Activated CD4-positive, alpha-beta T cell treated with anti-CD3 and anti-CD28 coated beads, Interleukin-2, amount 50 U/mL, for 1 hour (primary cell): Measurements from ENCODE around the gene SEC14L1.

ENCODE experiments used
- DNase-seq: peaks from one replicate; pipeline ENCODE4 v3.0.0-alpha.2; 2020

SEC14L1 gene

DNA sequence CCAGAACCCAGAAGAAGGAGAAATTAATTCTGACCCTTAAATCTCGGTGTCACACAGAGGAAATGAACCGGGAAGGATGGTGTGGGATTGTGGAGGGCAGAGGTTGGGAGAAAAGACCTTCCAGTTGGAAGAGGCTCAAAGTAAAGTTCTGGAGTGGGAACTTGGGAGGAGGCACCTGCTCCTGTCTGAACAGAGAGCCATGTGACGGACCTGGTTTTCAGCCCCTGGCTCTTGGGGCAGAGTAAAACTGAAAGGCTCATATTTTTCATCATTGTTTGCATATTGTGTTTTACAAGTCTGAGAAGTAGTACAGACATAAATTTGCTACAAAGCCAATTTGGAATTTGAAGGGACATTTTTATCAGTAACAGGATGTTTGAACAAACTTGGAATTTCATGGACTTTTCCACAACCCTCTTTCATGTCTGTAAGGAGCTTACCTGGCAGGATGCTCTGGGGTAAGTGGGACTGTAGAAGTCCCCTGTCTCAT lies 24.4 kb upstream of the SEC14L1 start:
- no peak for DNase-seq

DNA sequence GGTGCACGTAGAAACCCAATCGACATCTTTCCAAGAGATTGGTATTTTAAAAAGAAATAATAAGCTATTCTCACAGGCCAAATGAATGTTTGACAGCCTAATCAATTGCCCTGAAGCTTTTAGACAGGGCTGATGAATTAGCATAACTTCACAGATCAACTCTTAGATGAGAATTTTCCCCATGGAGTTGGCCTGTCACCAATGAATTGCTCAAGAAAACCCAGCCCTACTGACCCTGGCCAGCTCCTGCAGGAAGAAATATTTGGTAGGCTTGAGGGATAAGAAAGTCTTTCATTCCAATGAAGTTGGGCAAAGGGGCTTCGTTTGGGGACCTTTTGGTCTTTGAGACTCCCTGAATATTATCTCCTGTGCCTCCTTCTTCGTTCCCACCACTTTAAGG lies 23.4 kb upstream of the SEC14L1 start:
- no peak for DNase-seq

DNA sequence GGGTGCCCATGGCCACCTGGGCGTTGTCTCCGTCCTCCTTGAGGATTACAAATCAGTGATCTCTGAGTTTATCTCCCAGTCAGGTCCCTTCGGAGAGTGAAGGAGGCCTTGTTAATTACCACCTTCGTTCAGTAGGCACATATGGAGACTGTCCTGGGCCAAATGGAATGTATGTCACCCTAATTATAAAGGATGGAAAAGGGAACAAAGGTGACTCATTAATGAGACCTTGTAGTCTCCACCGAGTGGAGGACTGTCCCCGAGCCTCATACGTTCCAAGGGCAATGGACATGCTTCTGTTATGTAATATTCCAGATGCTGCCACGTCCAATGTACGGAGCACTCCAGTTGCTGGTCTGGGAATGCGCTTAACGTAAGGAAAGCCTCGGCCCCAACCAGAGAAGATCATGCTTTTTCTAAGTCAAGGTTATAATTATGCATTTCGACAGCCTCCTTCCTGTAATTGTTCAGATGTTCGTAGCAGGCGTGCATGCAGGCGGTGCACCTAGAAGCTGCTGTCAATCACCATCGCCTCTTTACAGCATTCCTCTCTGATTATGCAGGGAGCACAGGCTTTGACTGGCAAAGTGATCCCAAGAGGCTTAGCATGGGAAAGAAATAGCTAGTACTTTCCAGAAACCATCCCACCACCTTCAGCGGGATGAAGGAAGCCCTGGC lies 22.4 kb upstream of the SEC14L1 start:
- DNase-seq = no peak

GRCh38 chr17:77119668-77120301 lies 21.0 kb upstream of the SEC14L1 start:
- no peak for DNase-seq

GRCh38 chr17:77120868-77121267 lies 19.9 kb upstream of the SEC14L1 start:
- DNase-seq = no peak

- DNase-seq = no peak
Measured at GRCh38 chr17:77124192-77124889, 16.4 kb upstream of the SEC14L1 start.

DNA sequence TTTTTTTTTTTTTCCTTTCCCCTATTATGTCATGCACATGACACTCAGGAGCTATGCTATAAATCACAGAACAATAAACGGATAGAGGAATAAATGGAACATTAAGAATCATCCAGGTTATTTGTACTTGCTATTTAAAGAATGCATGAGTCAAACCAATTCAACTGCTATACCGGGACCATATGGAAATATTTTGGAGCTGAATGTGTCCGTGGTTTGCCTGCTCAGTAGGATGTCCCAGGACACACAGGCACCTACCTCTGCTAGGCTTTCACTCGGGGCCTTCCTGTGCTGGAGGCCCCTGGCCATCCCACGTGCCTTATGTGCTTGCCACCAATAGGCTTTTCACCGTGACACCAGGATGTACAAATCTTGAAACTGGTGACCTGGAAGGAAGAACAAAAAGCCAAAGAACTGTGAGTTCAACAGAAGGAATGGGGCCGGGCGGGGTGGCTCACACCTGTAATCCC lies 15.3 kb upstream of the SEC14L1 start:
- no peak for DNase-seq

- no peak for DNase-seq
Measured at GRCh38 chr17:77126519-77126918, 14.2 kb upstream of the SEC14L1 start.

DNA sequence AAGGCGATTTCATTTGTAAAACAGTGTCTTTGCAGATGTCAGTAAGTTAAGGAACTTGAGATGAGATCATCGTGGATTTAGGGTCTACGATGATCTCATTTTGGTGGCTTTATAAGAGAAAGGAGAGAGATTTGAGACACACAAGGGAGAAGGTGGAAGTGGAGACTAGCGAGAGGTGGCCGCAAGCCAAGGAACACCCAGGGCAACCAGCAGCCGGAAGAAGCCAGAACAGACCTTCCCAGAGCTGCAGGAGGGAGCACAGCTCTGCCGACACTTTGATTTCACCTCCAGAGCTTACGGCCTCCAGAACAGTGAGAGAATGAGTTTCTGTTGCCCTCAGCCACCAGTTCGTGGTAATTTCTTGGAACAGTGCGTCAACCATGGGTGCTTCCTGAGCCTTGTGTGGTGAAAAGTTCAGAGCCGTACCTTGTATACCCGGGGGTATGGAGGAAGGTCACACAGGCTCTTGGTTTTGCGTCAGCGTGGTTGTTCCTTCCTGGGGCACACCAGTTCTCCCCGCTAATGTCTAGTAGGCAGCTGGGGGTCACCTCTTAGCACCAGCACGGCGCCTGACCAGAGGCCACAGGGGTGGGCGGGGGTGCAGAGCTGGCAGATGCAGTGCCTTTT lies 12.9 kb upstream of the SEC14L1 start:
- DNase-seq = peak; percentile 61

DNA sequence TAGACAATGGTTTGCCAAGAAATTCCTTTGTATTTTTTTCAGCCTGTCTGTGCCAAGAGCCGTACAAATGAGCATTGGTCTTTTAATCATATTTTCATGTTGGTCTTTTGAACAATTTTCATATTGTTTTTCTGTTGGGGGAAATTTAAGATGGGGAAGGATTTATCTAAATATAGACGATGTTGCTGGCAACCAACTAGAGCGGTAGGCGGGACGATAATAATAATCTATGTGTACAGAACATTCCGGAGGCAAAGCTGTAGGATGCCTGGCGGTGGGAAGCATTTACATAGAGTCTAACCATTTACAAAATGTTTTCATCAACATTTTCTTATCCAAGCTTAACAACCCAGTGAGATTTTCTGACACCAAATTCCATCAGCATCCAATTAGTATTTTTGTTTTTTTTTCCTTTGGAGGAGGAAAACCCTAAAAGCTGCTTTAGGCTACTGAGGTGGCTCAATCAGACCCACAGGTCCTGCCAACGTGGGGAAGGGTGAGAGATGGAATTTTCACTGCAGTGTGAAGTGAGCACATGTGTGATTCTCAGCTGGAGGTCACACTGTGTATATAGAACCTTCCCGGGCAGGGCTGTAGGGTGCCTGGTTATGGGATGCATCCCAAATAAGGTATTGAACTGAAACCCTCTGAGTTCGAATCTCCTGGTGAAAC lies 11.7 kb upstream of the SEC14L1 start:
- no peak for DNase-seq

- DNase-seq = no peak
Measured at GRCh38 chr17:77129568-77130301, 11.0 kb upstream of the SEC14L1 start.

DNA sequence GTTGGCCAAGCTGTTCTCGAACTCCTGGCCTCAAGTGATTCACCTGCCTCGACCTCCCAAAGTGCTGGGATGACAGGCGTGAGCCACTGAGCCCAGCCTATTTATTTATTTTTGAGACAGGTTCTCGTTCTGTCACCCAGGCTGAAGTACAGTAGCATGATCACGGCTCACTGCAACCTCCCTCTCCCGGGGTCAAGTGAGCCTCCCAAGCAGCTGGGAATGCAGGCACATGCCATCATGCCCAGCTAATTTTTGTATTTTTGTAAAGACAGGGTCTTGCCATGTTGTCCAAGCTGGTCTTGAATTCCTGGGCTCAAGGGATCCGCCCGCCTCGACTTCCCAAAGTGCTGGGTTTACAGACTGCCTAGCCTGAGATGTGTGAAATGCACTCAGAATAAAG lies 10.2 kb upstream of the SEC14L1 start:
- no peak for DNase-seq

GRCh38 chr17:77131904-77132303 lies 8.9 kb upstream of the SEC14L1 start:
- no peak for DNase-seq

GRCh38 chr17:77132411-77133086 lies 8.2 kb upstream of the SEC14L1 start:
- no peak for DNase-seq

GRCh38 chr17:77133087-77133638 lies 7.6 kb upstream of the SEC14L1 start:
- DNase-seq = no peak

GRCh38 chr17:77136420-77136767 lies 4.4 kb upstream of the SEC14L1 start:
- DNase-seq = no peak

- DNase-seq = no peak
Measured at GRCh38 chr17:77137111-77137510, 3.7 kb upstream of the SEC14L1 start.

GRCh38 chr17:77137886-77138285 lies 2.9 kb upstream of the SEC14L1 start:
- peak; percentile 35 for DNase-seq

GRCh38 chr17:77140166-77140877 lies 447 bp upstream of the SEC14L1 start:
- DNase-seq = peak; percentile 99

DNA sequence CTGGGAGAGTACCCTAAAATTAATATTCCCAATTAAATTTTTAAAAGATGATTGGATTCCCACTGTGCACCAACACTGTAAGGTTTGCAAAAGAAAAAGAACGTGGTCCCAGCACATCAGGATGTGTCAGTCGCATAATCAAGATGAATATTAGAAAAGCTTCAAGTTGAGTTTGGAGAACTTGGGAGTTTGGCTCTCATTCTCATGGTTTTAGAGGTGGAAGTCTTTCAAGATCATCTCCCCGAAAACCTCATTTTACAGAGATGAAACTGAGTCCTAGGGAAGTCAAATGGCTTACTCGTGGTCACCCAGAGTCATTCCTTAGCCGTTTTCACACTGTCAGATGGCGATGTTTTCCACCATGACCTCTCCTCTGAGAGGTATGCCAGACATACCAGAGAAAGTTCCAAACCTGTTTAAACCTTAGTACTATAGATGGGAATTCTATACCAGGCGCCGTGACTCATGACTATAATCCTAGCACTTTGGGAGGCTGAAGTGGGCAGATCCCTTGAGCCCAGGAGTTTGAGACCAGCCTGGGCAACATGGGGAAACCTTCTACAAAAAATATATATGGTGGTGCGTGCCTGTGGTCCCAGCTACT lies 1.2 kb downstream of the SEC14L1 start:
- no peak for DNase-seq
